ENCODE measurements around the gene METRNL.

GRCh38 chr17:83030432-83030831 lies 49.0 kb upstream of the METRNL start:
- no peak for TF ChIP-seq RAD21 (conservative IDR thresholded peaks at IDR 0.05)
- TF ChIP-seq CTCF (IDR thresholded peaks at IDR 0.05; ENCODE audit: poor library complexity, severe bottlenecking) = no peak
- TF ChIP-seq EZH2 (IDR thresholded peaks at IDR 0.05; ENCODE audit: borderline replicate concordance, insufficient read depth, low read length, poor library complexity, severe bottlenecking) = no peak
- no peak for TF ChIP-seq MXI1 (conservative IDR thresholded peaks at IDR 0.05; ENCODE audit: poor library complexity, severe bottlenecking)
- no peak for TF ChIP-seq EP300 (conservative IDR thresholded peaks at IDR 0.05; ENCODE audit: poor library complexity, severe bottlenecking)
